GM18498 (cell line): ENCODE measurements around the gene SLC39A7.

Experiments used
- ATAC-seq: cut with Tn5 transposase; IDR thresholded peaks from one replicate; pipeline ENCODE4 v1.9.1; 2021; ENCODE audit warnings: mild to moderate bottlenecking, moderate library complexity; ENCODE audit not compliant: unreplicated experiment

SLC39A7 gene

GRCh38 chr6:33200219-33201146 lies at the start of gene SLC39A7, which contains the start of gene RXRB:
Gene SLC39A7, plus strand, starts transcription at chr6:33200867. Its CDS starts 379 bp downstream, at chr6:33201246.
Gene RXRB, minus strand, starts transcription at chr6:33200665. Its CDS starts 189 bp downstream, at chr6:33200476.
- peak; percentile 65 for ATAC-seq

GRCh38 chr6:33151050-33151449 lies 49.6 kb upstream of the SLC39A7 start:
- ATAC-seq: no peak

GRCh38 chr6:33154349-33154748 lies 46.3 kb upstream of the SLC39A7 start:
- no peak for ATAC-seq

- no peak for ATAC-seq
Measured at GRCh38 chr6:33156561-33156960, 44.1 kb upstream of the SLC39A7 start.

GRCh38 chr6:33156964-33157363 lies 43.7 kb upstream of the SLC39A7 start:
- ATAC-seq: no peak

- ATAC-seq: no peak
Measured at GRCh38 chr6:33160096-33160495, 40.6 kb upstream of the SLC39A7 start.

- ATAC-seq: no peak
Measured at GRCh38 chr6:33160728-33161344, 39.8 kb upstream of the SLC39A7 start.

GRCh38 chr6:33161354-33162331 lies 39.0 kb upstream of the SLC39A7 start:
- peak; percentile 69 for ATAC-seq

GRCh38 chr6:33163540-33163939 lies 37.1 kb upstream of the SLC39A7 start:
- ATAC-seq: no peak

- no peak for ATAC-seq
Measured at GRCh38 chr6:33164176-33164575, 36.5 kb upstream of the SLC39A7 start.

GRCh38 chr6:33164665-33165373 lies 35.8 kb upstream of the SLC39A7 start:
- no peak for ATAC-seq

- no peak for ATAC-seq
Measured at GRCh38 chr6:33165581-33166258, 34.9 kb upstream of the SLC39A7 start.

- no peak for ATAC-seq
Measured at GRCh38 chr6:33166363-33166762, 34.3 kb upstream of the SLC39A7 start.

- no peak for ATAC-seq
Measured at GRCh38 chr6:33166811-33167210, 33.9 kb upstream of the SLC39A7 start.

- no peak for ATAC-seq
Measured at GRCh38 chr6:33167374-33168283, 33.0 kb upstream of the SLC39A7 start.

- ATAC-seq: no peak
Measured at GRCh38 chr6:33168284-33168601, 32.4 kb upstream of the SLC39A7 start.

GRCh38 chr6:33168639-33169038 lies 32.0 kb upstream of the SLC39A7 start:
- no peak for ATAC-seq

- no peak for ATAC-seq
Measured at GRCh38 chr6:33169291-33170175, 31.1 kb upstream of the SLC39A7 start.
